ENCODE results near the gene GALNT9.

DNA sequence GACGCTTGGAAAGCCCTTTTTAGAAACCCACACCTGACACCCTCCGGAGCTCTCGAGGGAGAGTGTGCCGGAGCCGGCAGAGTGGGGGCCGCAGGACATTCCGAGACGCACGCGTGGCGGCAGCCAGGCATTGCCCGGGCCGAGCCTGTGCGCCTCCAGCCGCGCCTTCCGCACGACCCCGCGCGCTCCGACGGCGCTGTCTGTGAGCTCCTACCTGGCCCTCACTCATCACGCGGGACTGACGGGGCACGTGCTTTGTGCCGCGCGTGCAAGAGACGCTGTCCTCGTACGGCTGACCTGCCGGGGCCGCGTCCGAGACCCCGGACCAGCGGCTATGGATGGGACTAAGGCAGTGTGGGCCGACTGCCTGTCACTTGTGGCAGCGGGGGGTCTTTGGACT, 5.2 kb downstream of the GALNT9 start:
- TF ChIP-seq POLR2A (IDR thresholded peaks at IDR 0.05), result no peak
- TF ChIP-seq, protein P1, sequence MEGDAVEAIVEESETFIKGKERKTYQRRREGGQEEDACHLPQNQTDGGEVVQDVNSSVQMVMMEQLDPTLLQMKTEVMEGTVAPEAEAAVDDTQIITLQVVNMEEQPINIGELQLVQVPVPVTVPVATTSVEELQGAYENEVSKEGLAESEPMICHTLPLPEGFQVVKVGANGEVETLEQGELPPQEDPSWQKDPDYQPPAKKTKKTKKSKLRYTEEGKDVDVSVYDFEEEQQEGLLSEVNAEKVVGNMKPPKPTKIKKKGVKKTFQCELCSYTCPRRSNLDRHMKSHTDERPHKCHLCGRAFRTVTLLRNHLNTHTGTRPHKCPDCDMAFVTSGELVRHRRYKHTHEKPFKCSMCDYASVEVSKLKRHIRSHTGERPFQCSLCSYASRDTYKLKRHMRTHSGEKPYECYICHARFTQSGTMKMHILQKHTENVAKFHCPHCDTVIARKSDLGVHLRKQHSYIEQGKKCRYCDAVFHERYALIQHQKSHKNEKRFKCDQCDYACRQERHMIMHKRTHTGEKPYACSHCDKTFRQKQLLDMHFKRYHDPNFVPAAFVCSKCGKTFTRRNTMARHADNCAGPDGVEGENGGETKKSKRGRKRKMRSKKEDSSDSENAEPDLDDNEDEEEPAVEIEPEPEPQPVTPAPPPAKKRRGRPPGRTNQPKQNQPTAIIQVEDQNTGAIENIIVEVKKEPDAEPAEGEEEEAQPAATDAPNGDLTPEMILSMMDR (IDR thresholded peaks at IDR 0.05 in 8 of 11, conservative IDR thresholded peaks at IDR 0.05 in 3 of 11), result no peak
- no peak for TF ChIP-seq POLR2AphosphoS5 (IDR thresholded peaks at IDR 0.05)
